Fibroblast of mammary gland (primary cell): ENCODE results near the gene DGKG.

Source experiments
- DNase-seq: peaks from one replicate; pipeline ENCODE4 v3.0.0-alpha.2; 2010; ENCODE audit warnings: low read depth
- H3K4me3 ChIP-seq: 2 replicates; pipeline ENCODE4 v1.5.1; 2011; ENCODE audit warnings: low read depth, mild to moderate bottlenecking, low read length, moderate library complexity; ENCODE audit not compliant: control insufficient read depth
- CTCF ChIP-seq: conservative IDR thresholded peaks from 2 replicates; pipeline ENCODE4 v1.5.1; 2011; ENCODE audit warnings: low read depth, low read length, inconsistent platforms; ENCODE audit not compliant: control insufficient read depth, insufficient read depth

The DGKG gene

GRCh38 chr3:186176373-186176990 lies 185.6 kb downstream of the DGKG start:
- no peak overlapping the region for H3K4me3 ChIP-seq
- DNase-seq, result no peak
- TF ChIP-seq CTCF, result no peak

- no peak for DNase-seq
- no peak overlapping the region for H3K4me3 ChIP-seq
- TF ChIP-seq CTCF, result no peak
Measured at GRCh38 chr3:186173224-186173815, 188.7 kb downstream of the DGKG start.

GRCh38 chr3:186172353-186172752 lies 189.7 kb downstream of the DGKG start:
- H3K4me3 ChIP-seq, result no peak overlapping the region
- TF ChIP-seq CTCF, result no peak
- no peak for DNase-seq

- no peak for TF ChIP-seq CTCF
- H3K4me3 ChIP-seq, result no peak overlapping the region
- no peak for DNase-seq
Measured at GRCh38 chr3:186171521-186171920, 190.5 kb downstream of the DGKG start.

- no peak for TF ChIP-seq CTCF
- no peak for DNase-seq
- H3K4me3 ChIP-seq, result no peak overlapping the region
Measured at GRCh38 chr3:186170516-186170915, 191.5 kb downstream of the DGKG start.

- TF ChIP-seq CTCF, result no peak
- H3K4me3 ChIP-seq, result no peak overlapping the region
- no peak for DNase-seq
Measured at GRCh38 chr3:186169379-186169778, 192.7 kb downstream of the DGKG start.
